Fibroblast of villous mesenchyme (primary cell): ENCODE results near the gene CELF4. TPM values are rescaled to one million over a fixed set of nuclear protein-coding genes. Genes with fewer than 3 reads are reported as not detected.
A peak's percentile ranks its signal among the peaks of the same experiment; 100 is the strongest.

Experiments used
- DNase-seq: peaks from one replicate; pipeline ENCODE4 v3.0.0-alpha.2; 2010; ENCODE audit warnings: low read depth
- H3K4me3 ChIP-seq: 2 replicates; pipeline ENCODE4 v1.5.1; 2011; ENCODE audit warnings: low read depth, mild to moderate bottlenecking, low read length
- CTCF ChIP-seq: IDR thresholded peaks from 2 replicates; pipeline ENCODE4 v1.5.1; 2012; ENCODE audit warnings: low read depth, mild to moderate bottlenecking, low read length; ENCODE audit not compliant: insufficient read depth
- total RNA-seq: library from RNA; depleted of rRNA; stranded (reverse); fragments of >200 nt; gene quantifications from 2 replicates; pipeline ENCODE4 v1.2.3, GENCODE V29; 2012

The CELF4 gene
- total RNA-seq, 1 donor, result not detected

GRCh38 chr18:37302519-37302918 is 263.1 kb downstream of the CELF4 start:
- no peak overlapping the region for H3K4me3 ChIP-seq
- TF ChIP-seq CTCF, result no peak
- no peak for DNase-seq

GRCh38 chr18:37299471-37300304 is 265.9 kb downstream of the CELF4 start:
- peak; percentile 91 for DNase-seq
- H3K4me3 ChIP-seq, result no peak overlapping the region
- no peak for TF ChIP-seq CTCF

- no peak for DNase-seq
- no peak overlapping the region for H3K4me3 ChIP-seq
- TF ChIP-seq CTCF, result no peak
Observed at GRCh38 chr18:37298816-37299215, 266.8 kb downstream of the CELF4 start.

GRCh38 chr18:37297106-37297505 is 268.5 kb downstream of the CELF4 start:
- no peak for TF ChIP-seq CTCF
- H3K4me3 ChIP-seq, result no peak overlapping the region
- DNase-seq, result no peak

GRCh38 chr18:37294951-37295350 is 270.6 kb downstream of the CELF4 start:
- peak; percentile 38 for TF ChIP-seq CTCF
- no peak for DNase-seq
- no peak overlapping the region for H3K4me3 ChIP-seq

- TF ChIP-seq CTCF, result no peak
- DNase-seq, result no peak
- H3K4me3 ChIP-seq, result no peak overlapping the region
Observed at GRCh38 chr18:37293359-37293758, 272.2 kb downstream of the CELF4 start.

- no peak for DNase-seq
- no peak overlapping the region for H3K4me3 ChIP-seq
- no peak for TF ChIP-seq CTCF
Observed at GRCh38 chr18:37289423-37289822, 276.2 kb downstream of the CELF4 start.
